ENCODE results near the gene RAET1L.

Gene RAET1L

DNA sequence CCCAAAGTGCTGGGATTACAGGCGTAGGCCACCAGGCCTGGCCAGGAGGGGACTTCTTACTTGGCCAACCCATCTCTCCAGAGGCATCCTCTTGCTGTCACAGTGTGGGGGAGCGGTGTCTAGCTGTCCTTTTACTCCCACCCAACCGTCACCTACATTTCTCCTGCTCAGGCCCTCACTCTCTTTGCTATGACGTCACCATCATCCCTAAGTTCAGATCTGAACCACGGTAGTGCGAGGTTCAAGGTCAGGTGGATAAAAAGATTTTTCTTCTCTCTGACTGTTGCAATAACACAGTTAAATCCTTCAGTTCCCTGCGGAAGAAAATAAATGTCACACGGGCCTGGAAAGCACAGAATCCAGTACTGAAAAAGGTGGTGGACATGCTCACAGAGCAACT, 7.3 kb upstream of the RAET1L start:
- no peak for TF ChIP-seq CTCF (IDR thresholded peaks at IDR 0.05; ENCODE audit: insufficient read depth, missing control alignments)
- FAIRE-seq: no peak
- no peak for DNase-seq (ENCODE audit: insufficient read length, low spot score)

- FAIRE-seq: no peak
- no peak for TF ChIP-seq CTCF (IDR thresholded peaks at IDR 0.05; ENCODE audit: insufficient read depth, missing control alignments)
- no peak for DNase-seq (ENCODE audit: insufficient read length, low spot score)
Measured at GRCh38 chr6:150030611-150031010, 5.3 kb upstream of the RAET1L start.

- no peak for DNase-seq (ENCODE audit: insufficient read length, low spot score)
- no peak for TF ChIP-seq CTCF (IDR thresholded peaks at IDR 0.05; ENCODE audit: insufficient read depth, missing control alignments)
- no peak for FAIRE-seq
Measured at GRCh38 chr6:150029749-150030148, 4.4 kb upstream of the RAET1L start.

GRCh38 chr6:150029276-150029675, 3.9 kb upstream of the RAET1L start:
- FAIRE-seq (no peak), DNase-seq (ENCODE audit: insufficient read length, low spot score) (no peak)
- no peak for TF ChIP-seq CTCF (IDR thresholded peaks at IDR 0.05; ENCODE audit: insufficient read depth, missing control alignments)

DNA sequence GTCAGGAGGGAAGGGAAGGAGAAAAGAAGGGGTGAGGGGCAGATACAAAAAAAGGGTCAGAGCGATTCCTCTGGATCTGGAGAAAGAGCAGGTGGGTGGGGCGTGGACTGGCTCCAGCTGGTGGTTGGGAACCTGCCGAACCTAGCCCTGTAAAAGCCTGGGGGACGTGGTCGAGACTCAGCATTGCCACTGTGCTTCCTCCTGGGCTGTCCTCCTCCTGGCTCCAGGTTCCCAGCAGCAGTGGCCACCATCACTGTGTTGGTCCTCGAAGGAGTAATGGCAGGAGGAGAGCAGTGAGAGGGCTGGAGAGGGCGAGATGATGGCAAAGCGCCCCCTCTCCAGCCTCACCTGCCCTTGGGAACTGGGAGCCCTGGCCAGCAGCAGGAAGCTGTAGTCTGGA, 3.5 kb upstream of the RAET1L start:
- no peak for TF ChIP-seq CTCF (IDR thresholded peaks at IDR 0.05; ENCODE audit: insufficient read depth, missing control alignments)
- no peak for DNase-seq (ENCODE audit: insufficient read length, low spot score)
- FAIRE-seq: no peak

DNA sequence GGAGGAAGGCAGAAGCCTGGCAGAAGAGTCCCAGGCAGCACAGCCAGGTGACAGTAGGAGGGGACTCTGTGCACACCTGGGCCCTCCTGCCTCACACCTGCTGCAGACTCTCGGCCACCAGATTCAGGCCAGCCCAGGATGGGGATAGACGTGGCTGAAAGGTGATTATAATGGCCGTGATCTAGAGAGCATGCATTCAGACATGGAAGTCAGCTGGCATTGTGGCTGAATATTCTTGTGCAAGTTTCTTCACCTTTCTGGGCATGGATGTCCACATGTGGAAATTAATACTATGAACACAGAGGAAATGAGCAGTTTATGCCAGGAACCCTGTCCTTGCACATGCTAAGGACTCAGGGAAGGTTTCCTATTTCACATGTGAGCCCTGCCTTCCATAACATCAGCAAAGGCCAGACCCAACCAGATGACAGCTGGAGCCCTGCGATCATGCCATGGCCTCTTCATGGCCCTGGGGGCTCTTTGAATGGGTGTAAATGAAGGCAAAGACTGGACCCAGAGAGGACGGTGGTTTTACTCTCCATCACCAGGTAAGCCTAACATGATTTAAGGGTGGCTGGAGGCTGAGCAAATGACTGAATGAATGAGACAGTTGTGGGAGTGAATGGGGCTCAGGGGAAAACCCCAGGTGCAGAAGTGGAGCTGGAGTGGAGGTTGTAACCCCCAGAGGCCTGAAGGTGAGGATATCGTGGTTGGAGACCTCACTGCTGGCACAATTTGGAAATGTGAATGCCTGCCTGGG, 2.7 kb upstream of the RAET1L start:
- no peak for TF ChIP-seq CTCF (IDR thresholded peaks at IDR 0.05; ENCODE audit: insufficient read depth, missing control alignments)
- FAIRE-seq (no peak), DNase-seq (ENCODE audit: insufficient read length, low spot score) (no peak)

DNA sequence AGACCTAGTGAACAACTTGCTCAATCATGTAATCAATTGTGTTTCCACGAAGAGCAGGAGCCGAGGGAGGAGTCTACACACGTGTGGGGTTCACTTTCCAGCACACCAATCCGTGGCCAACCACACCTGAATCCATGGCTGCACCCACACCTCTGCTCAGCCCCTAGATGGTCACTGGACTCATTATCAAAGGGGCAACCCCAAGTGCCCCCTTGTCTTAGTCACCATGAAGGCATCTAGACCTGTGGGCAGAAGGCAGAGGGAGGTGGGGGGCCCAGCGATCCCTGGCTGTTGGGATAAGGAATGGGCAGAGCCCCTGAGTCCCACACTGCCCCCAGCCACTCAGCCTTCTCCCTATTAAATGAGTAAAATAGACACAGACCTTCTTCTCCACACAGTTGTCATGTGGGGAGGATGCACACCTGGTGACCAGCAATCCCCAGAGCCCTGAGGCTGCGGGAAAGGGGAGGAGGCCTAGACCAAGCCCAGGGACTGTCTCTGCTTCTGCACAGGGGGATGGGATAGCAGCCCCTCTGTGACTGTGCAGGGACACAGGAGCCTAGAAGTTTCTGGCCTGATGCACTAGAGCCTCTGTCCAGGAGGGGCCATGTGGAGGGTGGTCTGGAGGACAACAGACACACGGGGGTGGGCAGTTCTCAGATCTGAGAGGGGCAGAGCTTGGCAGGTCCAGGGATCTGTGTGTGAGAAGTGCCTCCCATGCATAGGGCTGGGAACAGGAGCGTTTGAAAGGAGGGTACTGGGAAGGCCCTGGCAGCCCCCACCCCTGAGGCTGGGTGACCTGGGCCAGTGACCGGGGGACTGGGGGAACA, 1.9 kb upstream of the RAET1L start:
- FAIRE-seq: no peak
- DNase-seq (ENCODE audit: insufficient read length, low spot score): no peak
- no peak for TF ChIP-seq CTCF (IDR thresholded peaks at IDR 0.05; ENCODE audit: insufficient read depth, missing control alignments)

All from D721Med (cell line).